IMR-90 (cell line): ENCODE data around the gene CMIP. TPM values are rescaled to one million over a fixed set of nuclear protein-coding genes. Genes with fewer than 3 reads are reported as not detected.

ENCODE experiments used
- ATAC-seq: fragments of 200-7000 bp; cut with Tn5 transposase; 2 replicates; pipeline ENCODE4 v1.9.1; 2020; ENCODE audit warnings: low read depth, mild to moderate bottlenecking, moderate library complexity
- BruUV-seq: library from RNA; stranded (reverse); fragments of 400-500 nt; replicated peaks from 2 replicates; lab custom pipeline; 2021; lab: Mats Ljungman, UMichigan
- CTCF ChIA-PET: fragments of 300-600 bp; formaldehyde crosslinking; extraction: SDS; loops from one replicate; lab custom pipeline; 2021; ENCODE audit warnings: antibody characterized with exemption; lab: Yijun Ruan, JAX
- POLR2A ChIA-PET: fragments of 300-600 bp; sonication (Branson Sonifier 250); formaldehyde crosslinking; loops from one replicate; lab custom pipeline; 2022; ENCODE audit warnings: antibody characterized with exemption; ENCODE audit not compliant: unreplicated experiment; lab: Charles Lee
- DNase-seq: peaks from one replicate; pipeline ENCODE4 v3.0.0; 2013
- H2AFZ ChIP-seq: replicated peaks from 2 replicates; pipeline ENCODE3; 2013; ENCODE audit warnings: low read length, mild to moderate bottlenecking; ENCODE audit not compliant: poor library complexity
- H2AK5ac ChIP-seq: 2 replicates; pipeline ENCODE4 v1.6.1; 2013; ENCODE audit warnings: low read depth, low read length, inconsistent platforms
- H2AK9ac ChIP-seq: replicated peaks from 2 replicates; pipeline ENCODE3; 2013; ENCODE audit warnings: mild to moderate bottlenecking, low read depth, low read length, moderate library complexity; ENCODE audit not compliant: poor library complexity
- H2BK120ac ChIP-seq: 2 replicates; pipeline ENCODE4 v1.6.1; 2013; ENCODE audit warnings: low read depth, low read length, inconsistent platforms
- H2BK15ac ChIP-seq: 3 replicates; pipeline ENCODE4 v1.6.1; 2013; ENCODE audit warnings: low read depth, low read length, inconsistent platforms
- H2BK20ac ChIP-seq: 2 replicates; pipeline ENCODE4 v1.6.1; 2013; ENCODE audit warnings: low read depth, mild to moderate bottlenecking, inconsistent platforms, low read length, moderate library complexity
- H2BK5ac ChIP-seq: 2 replicates; pipeline ENCODE4 v1.6.1; 2013; ENCODE audit warnings: mild to moderate bottlenecking, low read depth, low read length, inconsistent platforms; ENCODE audit not compliant: poor library complexity, severe bottlenecking
- H3K14ac ChIP-seq: replicated peaks from 2 replicates; pipeline ENCODE4 v1.6.1; 2013; ENCODE audit warnings: low read depth, low read length, inconsistent platforms
- H3K18ac ChIP-seq: 2 replicates; pipeline ENCODE4 v1.6.1; 2013; ENCODE audit warnings: low read depth, low read length, control low read depth
- H3K23ac ChIP-seq: 2 replicates; pipeline ENCODE4 v1.6.1; 2013; ENCODE audit warnings: low read depth, low read length, inconsistent platforms
- H3K27ac ChIP-seq: 2 replicates; pipeline ENCODE4 v1.5.1; 2013; ENCODE audit warnings: mild to moderate bottlenecking, control low read depth, low read length; ENCODE audit not compliant: insufficient read depth
- H3K27me3 ChIP-seq: 2 replicates; pipeline ENCODE4 v1.6.1; 2013; ENCODE audit warnings: low read length; ENCODE audit not compliant: control insufficient read depth, insufficient read depth
- H3K36me3 ChIP-seq: 2 replicates; pipeline ENCODE4 v1.6.1; 2013; ENCODE audit warnings: low read length, mixed read lengths; ENCODE audit not compliant: control insufficient read depth, insufficient read depth
- H3K4ac ChIP-seq: 2 replicates; pipeline ENCODE4 v1.6.1; 2013; ENCODE audit warnings: low read depth, low read length, inconsistent platforms
- H3K4me1 ChIP-seq: 2 replicates; pipeline ENCODE4 v1.6.1; 2013; ENCODE audit warnings: low read length, mixed read lengths; ENCODE audit not compliant: control insufficient read depth, insufficient read depth
- H3K4me2 ChIP-seq: 2 replicates; pipeline ENCODE4 v1.6.1; 2013; ENCODE audit warnings: low read depth, mild to moderate bottlenecking, control low read depth, low read length, moderate library complexity
- H3K4me3 ChIP-seq: 2 replicates; pipeline ENCODE4 v1.5.1; 2013; ENCODE audit warnings: low read depth, mild to moderate bottlenecking, control low read depth, low read length, moderate library complexity; ENCODE audit not compliant: insufficient read depth
- H3K56ac ChIP-seq: 2 replicates; pipeline ENCODE4 v1.6.1; 2013; ENCODE audit warnings: low read length, inconsistent platforms; ENCODE audit not compliant: insufficient read depth; ENCODE audit errors: extremely low read depth
- H3K79me1 ChIP-seq, 2 experiments: 2 replicates each; pipeline ENCODE4 v1.6.1; 2013; ENCODE audit warnings: low read length in 2 of 2, inconsistent platforms in 1 of 2, low read depth in 1 of 2
- H3K9ac ChIP-seq: 2 replicates; pipeline ENCODE4 v1.6.1; 2013; ENCODE audit warnings: low read depth, low read length, control low read depth
- H3K9me1 ChIP-seq: 2 replicates; pipeline ENCODE4 v1.6.1; 2013; ENCODE audit warnings: low read length, inconsistent platforms; ENCODE audit not compliant: insufficient read depth
- H3K9me3 ChIP-seq: 2 replicates; pipeline ENCODE4 v1.6.1; 2013; ENCODE audit warnings: low read length; ENCODE audit not compliant: control insufficient read depth, insufficient read depth
- H4K20me1 ChIP-seq: 2 replicates; pipeline ENCODE4 v1.6.1; 2013; ENCODE audit warnings: low read length, inconsistent platforms; ENCODE audit not compliant: insufficient read depth
- H4K5ac ChIP-seq: 2 replicates; pipeline ENCODE4 v1.6.1; 2013; ENCODE audit warnings: mild to moderate bottlenecking, low read depth, low read length, control low read depth
- H4K8ac ChIP-seq, 2 experiments: 2 replicates each; pipeline ENCODE4 v1.6.1; 2013; ENCODE audit warnings: low read depth in 2 of 2, low read length in 2 of 2, control low read depth in 1 of 2, inconsistent platforms in 1 of 2
- H4K91ac ChIP-seq: 2 replicates; pipeline ENCODE4 v1.6.1; 2013; ENCODE audit warnings: low read depth, low read length, inconsistent platforms; ENCODE audit not compliant: insufficient read depth
- BHLHE40 ChIP-seq: fragments of 150-350 bp; IDR thresholded peaks from 2 replicates; pipeline ENCODE4 v1.6.1; 2016; ENCODE audit warnings: mild to moderate bottlenecking, low read depth, low read length
- CEBPB ChIP-seq: IDR thresholded peaks from 2 replicates; pipeline ENCODE4 v1.6.1; 2012; ENCODE audit warnings: low read depth, low read length, improper control_type of control experiment
- CHD1 ChIP-seq: IDR thresholded peaks from 2 replicates; pipeline ENCODE4 v1.6.1; 2012; ENCODE audit warnings: low read depth, low read length, improper control_type of control experiment
- FOS ChIP-seq: fragments of 150-350 bp; IDR thresholded peaks from 2 replicates; pipeline ENCODE4 v1.6.1; 2016; ENCODE audit warnings: low read depth, low read length
- MAFK ChIP-seq: IDR thresholded peaks from 2 replicates; pipeline ENCODE4 v1.6.1; 2012; ENCODE audit warnings: low read depth, low read length, improper control_type of control experiment
- MAZ ChIP-seq: IDR thresholded peaks from 2 replicates; pipeline ENCODE4 v1.6.1; 2012; ENCODE audit warnings: low read depth, mild to moderate bottlenecking, low read length, improper control_type of control experiment, moderate library complexity, borderline replicate concordance
- MXI1 ChIP-seq: IDR thresholded peaks from 2 replicates; pipeline ENCODE4 v1.6.1; 2012; ENCODE audit warnings: low read depth, mild to moderate bottlenecking, low read length, moderate library complexity, borderline replicate concordance
- NFE2L2 ChIP-seq: fragments of 150-350 bp; IDR thresholded peaks from 2 replicates; pipeline ENCODE4 v1.6.1; 2016; ENCODE audit warnings: low read depth, mild to moderate bottlenecking, low read length
- POLR2A ChIP-seq: IDR thresholded peaks from 2 replicates; pipeline ENCODE4 v1.6.1; 2012; ENCODE audit warnings: mild to moderate bottlenecking, low read depth, low read length
- RAD21 ChIP-seq: IDR thresholded peaks from 2 replicates; pipeline ENCODE4 v1.6.1; 2012; ENCODE audit warnings: low read length, improper control_type of control experiment
- RCOR1 ChIP-seq: IDR thresholded peaks from 2 replicates; pipeline ENCODE4 v1.6.1; 2012; ENCODE audit warnings: mild to moderate bottlenecking, low read length, improper control_type of control experiment; ENCODE audit not compliant: insufficient replicate concordance
- RFX5 ChIP-seq: IDR thresholded peaks from 2 replicates; pipeline ENCODE4 v1.8.0; 2012; ENCODE audit warnings: low read depth, mild to moderate bottlenecking, low read length, moderate library complexity
- SMC3 ChIP-seq: fragments of 150-350 bp; IDR thresholded peaks from 2 replicates; pipeline ENCODE4 v1.6.1; 2016; ENCODE audit warnings: low read depth, mild to moderate bottlenecking, antibody characterized with exemption, low read length, moderate library complexity
- WGBS, 2 experiments: methylation state at CpG; one replicate each; pipeline versions ENCODE4 v1.1.5 to v1.1.7; 2013; ENCODE audit warnings: missing lambda C conversion rate in 2 of 2; ENCODE audit not compliant: insufficient read length in 1 of 2; ENCODE audit errors: extremely low coverage in 2 of 2; 5-methylcytosine and 5-hydroxymethylcytosine counted together
- dilution Hi-C: fragments of 300-500 bp; cut with HindIII; formaldehyde crosslinking; loops from one replicate; pipeline ENCODE4 v1.14.3; 2018; ENCODE audit warnings: low sequenced_read_pairs; ENCODE audit not compliant: unreplicated experiment
- in situ Hi-C: fragments of 300-500 bp; cut with MboI; formaldehyde crosslinking; loops from 3 replicates; pipeline ENCODE4 v1.14.3; 2019; ENCODE audit warnings: low sequenced_read_pairs, inconsistent platforms, mixed read lengths
- intact Hi-C: fragments of 100-400 bp; cut with micrococcal nuclease; formaldehyde crosslinking; loops from 2 replicates; pipeline ENCODE4 v1.10.0; 2022
- polyA plus RNA-seq, 3 experiments: library from polyadenylated mRNA; depleted of rRNA; stranded (reverse); fragments of >200 nt; gene quantifications; 2 replicates each; pipeline ENCODE4 v1.2.3, GENCODE V29; 2012; ENCODE audit warnings: low replicate concordance in 1 of 3
- total RNA-seq: library from RNA; depleted of rRNA; stranded (reverse); fragments of >200 nt; gene quantifications from 2 replicates; pipeline ENCODE4 v1.2.3, GENCODE V29; 2012
- TF ChIP-seq, protein P1 (sequence below): fragments of 150-350 bp; IDR thresholded peaks from 2 replicates; pipeline ENCODE4 v1.6.1; 2017; ENCODE audit warnings: mild to moderate bottlenecking, antibody characterized with exemption, low read length, low read depth
- TF ChIP-seq, protein P2 (sequence below): conservative IDR thresholded peaks from 2 replicates; pipeline ENCODE4 v1.5.1; 2012; ENCODE audit warnings: mild to moderate bottlenecking, low read depth, low read length, improper control_type of control experiment
- TF ChIP-seq, protein P3 (sequence below): fragments of 150-350 bp; IDR thresholded peaks from 2 replicates; pipeline ENCODE4 v1.6.1; 2016; ENCODE audit warnings: low read depth, mild to moderate bottlenecking, low read length, moderate library complexity, borderline replicate concordance

Gene CMIP
- total and polyA plus RNA-seq, 2 of the 4 experiments (the other 2 are of a cell fraction), result 3.2 to 11.6 TPM

DNA sequence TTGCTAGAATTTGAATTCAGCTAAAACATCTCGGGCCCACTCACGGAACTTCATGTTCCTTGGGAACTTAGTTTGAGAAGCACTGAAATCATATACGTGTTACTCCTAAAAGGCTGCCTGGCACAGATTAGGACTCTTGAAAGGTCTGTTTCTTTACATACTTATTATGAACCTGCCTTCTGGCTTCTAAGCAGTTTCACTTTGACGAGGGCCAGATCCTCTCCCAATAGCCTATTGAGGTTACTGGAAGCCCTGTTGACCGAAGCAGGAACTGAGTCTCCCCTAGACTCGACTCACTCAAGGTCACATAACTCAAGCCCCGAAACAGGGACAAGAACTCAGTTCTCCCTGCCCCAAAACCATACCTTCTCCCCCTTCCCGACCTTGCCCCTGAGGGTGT is 212.6 kb downstream of the CMIP start:
- no peak for ATAC-seq
- CTCF ChIA-PET, result no interaction called here
- TF ChIP-seq MXI1 (no peak), FOS (no peak), CEBPB (no peak), RFX5 (no peak), POLR2A (no peak), SMC3 (no peak), MAFK (no peak), RCOR1 (no peak), BHLHE40 (no peak), RAD21 (no peak), CHD1 (no peak), NFE2L2 (no peak), MAZ (no peak)
- TF ChIP-seq, protein P1, sequence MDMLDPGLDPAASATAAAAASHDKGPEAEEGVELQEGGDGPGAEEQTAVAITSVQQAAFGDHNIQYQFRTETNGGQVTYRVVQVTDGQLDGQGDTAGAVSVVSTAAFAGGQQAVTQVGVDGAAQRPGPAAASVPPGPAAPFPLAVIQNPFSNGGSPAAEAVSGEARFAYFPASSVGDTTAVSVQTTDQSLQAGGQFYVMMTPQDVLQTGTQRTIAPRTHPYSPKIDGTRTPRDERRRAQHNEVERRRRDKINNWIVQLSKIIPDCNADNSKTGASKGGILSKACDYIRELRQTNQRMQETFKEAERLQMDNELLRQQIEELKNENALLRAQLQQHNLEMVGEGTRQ, result no peak
- TF ChIP-seq, protein P2, sequence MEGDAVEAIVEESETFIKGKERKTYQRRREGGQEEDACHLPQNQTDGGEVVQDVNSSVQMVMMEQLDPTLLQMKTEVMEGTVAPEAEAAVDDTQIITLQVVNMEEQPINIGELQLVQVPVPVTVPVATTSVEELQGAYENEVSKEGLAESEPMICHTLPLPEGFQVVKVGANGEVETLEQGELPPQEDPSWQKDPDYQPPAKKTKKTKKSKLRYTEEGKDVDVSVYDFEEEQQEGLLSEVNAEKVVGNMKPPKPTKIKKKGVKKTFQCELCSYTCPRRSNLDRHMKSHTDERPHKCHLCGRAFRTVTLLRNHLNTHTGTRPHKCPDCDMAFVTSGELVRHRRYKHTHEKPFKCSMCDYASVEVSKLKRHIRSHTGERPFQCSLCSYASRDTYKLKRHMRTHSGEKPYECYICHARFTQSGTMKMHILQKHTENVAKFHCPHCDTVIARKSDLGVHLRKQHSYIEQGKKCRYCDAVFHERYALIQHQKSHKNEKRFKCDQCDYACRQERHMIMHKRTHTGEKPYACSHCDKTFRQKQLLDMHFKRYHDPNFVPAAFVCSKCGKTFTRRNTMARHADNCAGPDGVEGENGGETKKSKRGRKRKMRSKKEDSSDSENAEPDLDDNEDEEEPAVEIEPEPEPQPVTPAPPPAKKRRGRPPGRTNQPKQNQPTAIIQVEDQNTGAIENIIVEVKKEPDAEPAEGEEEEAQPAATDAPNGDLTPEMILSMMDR, result no peak
- TF ChIP-seq, protein P3, sequence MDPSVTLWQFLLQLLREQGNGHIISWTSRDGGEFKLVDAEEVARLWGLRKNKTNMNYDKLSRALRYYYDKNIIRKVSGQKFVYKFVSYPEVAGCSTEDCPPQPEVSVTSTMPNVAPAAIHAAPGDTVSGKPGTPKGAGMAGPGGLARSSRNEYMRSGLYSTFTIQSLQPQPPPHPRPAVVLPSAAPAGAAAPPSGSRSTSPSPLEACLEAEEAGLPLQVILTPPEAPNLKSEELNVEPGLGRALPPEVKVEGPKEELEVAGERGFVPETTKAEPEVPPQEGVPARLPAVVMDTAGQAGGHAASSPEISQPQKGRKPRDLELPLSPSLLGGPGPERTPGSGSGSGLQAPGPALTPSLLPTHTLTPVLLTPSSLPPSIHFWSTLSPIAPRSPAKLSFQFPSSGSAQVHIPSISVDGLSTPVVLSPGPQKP, result no peak

More for the DNA sequence above, 212.6 kb downstream of the CMIP start:
- H3K9me1 ChIP-seq, result no peaks in the 10 kb centered on the region; the same call in 1 of the 2 replicates
- H2AK5ac ChIP-seq, result no peak overlapping the region
- no peak overlapping the region for H3K27ac ChIP-seq
- H3K9ac ChIP-seq, result no peak overlapping the region
- H2AK9ac ChIP-seq, result no peak overlapping the region
- no peaks in the 10 kb centered on the region for H4K20me1 ChIP-seq
- no peak overlapping the region for H2BK15ac ChIP-seq
- no peak overlapping the region for H4K5ac ChIP-seq
- no peak for DNase-seq
- no CpG with 5 or more reads among the region's 8 CpGs for WGBS, 2 experiments
- H3K14ac ChIP-seq, result no peak overlapping the region
- H3K4me2 ChIP-seq, result no peak overlapping the region
- no peak overlapping the region for H3K4me3 ChIP-seq
- no peak overlapping the region for H3K4ac ChIP-seq
- BruUV-seq, result TSS peak; percentile 15
- peaks cover 3% of the 10 kb centered on the region for H3K4me1 ChIP-seq
- POLR2A ChIA-PET, result no interaction called here
- in situ Hi-C loops, result no loop called here
- H3K23ac ChIP-seq, result no peak overlapping the region
- H3K56ac ChIP-seq, result no peak overlapping the region
- no peak overlapping the region for H3K18ac ChIP-seq
- no peak overlapping the region for H4K8ac ChIP-seq
- H2AFZ ChIP-seq, result no peak overlapping the region
- H3K79me1 ChIP-seq, result peaks cover 0 to 6% of the 10 kb centered on the region in 2 experiments; a peak in 1 of 4 replicates
- no peak overlapping the region for H2BK5ac ChIP-seq
- no peak overlapping the region for H2BK120ac ChIP-seq
- H2BK20ac ChIP-seq, result no peak overlapping the region
- peaks cover 20% of the 10 kb centered on the region for H3K36me3 ChIP-seq
- no peaks in the 10 kb centered on the region for H3K27me3 ChIP-seq
- dilution Hi-C loops, result no loop called here
- H4K91ac ChIP-seq, result no peak overlapping the region
- intact Hi-C loops, result no loop called here
- H3K9me3 ChIP-seq, result no peaks in the 10 kb centered on the region
